OCI-LY7 (cell line): Measurements from ENCODE around the gene SLC25A13. TPM values are rescaled to one million over a fixed set of nuclear protein-coding genes. Genes with fewer than 3 reads are reported as not detected.

Experiments used
- BruUV-seq: library from RNA; stranded (reverse); fragments of 400-500 nt; replicated peaks from 2 replicates; lab custom pipeline; 2021; lab: Mats Ljungman, UMichigan
- CTCF ChIA-PET: fragments of 300-600 bp; sonication (Branson Sonifier 250); formaldehyde crosslinking; loops from one replicate; lab custom pipeline; 2022; ENCODE audit warnings: antibody characterized with exemption; ENCODE audit not compliant: unreplicated experiment; lab: Charles Lee
- POLR2A ChIA-PET: fragments of 300-600 bp; sonication (Branson Sonifier 250); formaldehyde crosslinking; loops from one replicate; lab custom pipeline; 2022; ENCODE audit warnings: antibody characterized with exemption; lab: Charles Lee
- DNase-seq: peaks from one replicate; pipeline ENCODE4 v3.0.0-alpha.2; 2015; ENCODE audit warnings: low spot score
- H2AFZ ChIP-seq: fragments of 200-600 bp; sonication (generic), shearing (Covaris generic); 2 replicates; pipeline ENCODE4 v1.6.1; 2014; ENCODE audit warnings: mild to moderate bottlenecking, antibody characterized with exemption, low read length, moderate library complexity
- H3K27ac ChIP-seq: fragments of 200-600 bp; sonication (generic); 2 replicates; pipeline ENCODE4 v1.5.1; 2014; ENCODE audit warnings: mixed run types, low read depth, mild to moderate bottlenecking, moderate library complexity, low read length, inconsistent platforms; ENCODE audit not compliant: poor library complexity, severe bottlenecking
- H3K36me3 ChIP-seq: fragments of 200-600 bp; sonication (generic); 2 replicates; pipeline ENCODE4 v1.6.1; 2014; ENCODE audit warnings: mild to moderate bottlenecking, antibody characterized with exemption, low read length, moderate library complexity, mixed read lengths; ENCODE audit not compliant: insufficient read depth
- H3K4me1 ChIP-seq: fragments of 200-600 bp; sonication (generic); 2 replicates; pipeline ENCODE4 v1.5.1; 2014; ENCODE audit warnings: mild to moderate bottlenecking, low read length; ENCODE audit not compliant: insufficient read depth, poor library complexity, severe bottlenecking
- H3K4me2 ChIP-seq: fragments of 200-600 bp; sonication (generic); 2 replicates; pipeline ENCODE4 v1.6.1; 2014; ENCODE audit warnings: mild to moderate bottlenecking, low read length
- H3K4me3 ChIP-seq: fragments of 200-600 bp; sonication (generic); 2 replicates; pipeline ENCODE4 v1.5.1; 2014; ENCODE audit warnings: mild to moderate bottlenecking, low read depth, low read length; ENCODE audit not compliant: poor library complexity, severe bottlenecking
- H3K79me2 ChIP-seq: fragments of 200-600 bp; sonication (generic); 2 replicates; pipeline ENCODE4 v1.6.1; 2016; ENCODE audit warnings: low read depth, mild to moderate bottlenecking, low read length, moderate library complexity, mixed read lengths; ENCODE audit not compliant: insufficient read depth
- H3K9me2 ChIP-seq: fragments of 200-600 bp; sonication (generic); 2 replicates; pipeline ENCODE4 v1.6.1; 2016; ENCODE audit warnings: mild to moderate bottlenecking, low read length, mixed read lengths; ENCODE audit not compliant: insufficient read depth
- H3K9me3 ChIP-seq: fragments of 200-600 bp; sonication (generic); 2 replicates; pipeline ENCODE4 v1.6.1; 2014; ENCODE audit warnings: mild to moderate bottlenecking, mixed run types, low read length, mixed read lengths
- H4K20me1 ChIP-seq: fragments of 200-600 bp; sonication (generic); 2 replicates; pipeline ENCODE4 v1.6.1; 2014; ENCODE audit warnings: mild to moderate bottlenecking, antibody characterized with exemption, low read length, moderate library complexity, mixed read lengths; ENCODE audit not compliant: insufficient read depth
- EZH2phosphoT487 ChIP-seq: fragments of 200-600 bp; sonication (generic); IDR thresholded peaks from 2 replicates; pipeline ENCODE4 v1.6.1; 2018; ENCODE audit warnings: low read depth, borderline replicate concordance, mild to moderate bottlenecking, mixed run types, antibody characterized with exemption, low read length, moderate library complexity, mixed read lengths
- intact Hi-C: fragments of 100-400 bp; cut with micrococcal nuclease; formaldehyde crosslinking; loops from one replicate; pipeline ENCODE4 v1.10.0; 2022; ENCODE audit not compliant: unreplicated experiment
- total RNA-seq, 2 experiments: library from RNA; depleted of rRNA in 1 of 2; stranded (reverse); fragments of >200 nt in 1 of 2; shearing (Covaris generic) in 1 of 2; gene quantifications; 2 replicates each; pipeline ENCODE4 v1.2.3, GENCODE V29; 2014 to 2022
- TF ChIP-seq, protein P1 (sequence below): fragments of 200-600 bp; sonication (generic); conservative IDR thresholded peaks from 2 replicates; pipeline ENCODE4 v1.5.1; 2014; ENCODE audit warnings: mild to moderate bottlenecking, antibody characterized with exemption, low read length, moderate library complexity, mixed read lengths

Gene SLC25A13
- total RNA-seq, 2 experiments from 2014 or later: 0.63 TPM; not detected in 1

DNA sequence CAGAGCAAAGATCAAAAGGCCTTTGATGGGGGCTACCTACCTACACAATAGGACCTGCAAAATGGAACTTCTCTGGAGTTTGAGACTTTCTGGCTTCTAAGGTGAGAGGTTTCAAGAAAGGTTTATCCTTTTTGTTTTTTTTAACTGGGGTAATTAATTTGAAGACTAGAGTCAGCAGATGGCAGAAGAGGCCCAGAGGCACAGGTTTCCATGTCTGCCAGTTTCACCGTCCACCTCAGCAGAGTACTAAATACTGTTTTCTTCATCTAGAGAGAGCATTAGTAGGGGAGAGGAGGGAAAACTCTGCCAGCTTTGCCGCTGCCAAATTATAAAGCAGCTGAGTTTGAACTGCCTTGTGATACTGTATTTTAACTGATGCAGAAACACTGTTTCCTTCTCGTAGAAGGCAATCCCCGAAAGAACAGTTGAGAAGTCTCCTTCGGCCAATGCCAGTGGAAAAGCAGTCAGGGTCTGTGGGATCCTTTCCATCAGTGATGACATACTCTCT is 138.7 kb downstream of the SLC25A13 start:
- CTCF ChIA-PET: no interaction called here
- BruUV-seq: no TSS peak
- Histone ChIP-seq H2AFZ (no peak overlapping the region), H3K79me2 (no peaks in the 10 kb centered on the region), H3K36me3 (no peaks in the 10 kb centered on the region), H3K4me2 (no peak overlapping the region), H3K9me3 (no peaks in the 10 kb centered on the region), H3K9me2 (no peaks in the 10 kb centered on the region), H3K27ac (no peak overlapping the region), H3K4me3 (no peak overlapping the region), H4K20me1 (no peaks in the 10 kb centered on the region), H3K4me1 (no peaks in the 10 kb centered on the region)
- no peak for TF ChIP-seq EZH2phosphoT487
- TF ChIP-seq, protein P1, sequence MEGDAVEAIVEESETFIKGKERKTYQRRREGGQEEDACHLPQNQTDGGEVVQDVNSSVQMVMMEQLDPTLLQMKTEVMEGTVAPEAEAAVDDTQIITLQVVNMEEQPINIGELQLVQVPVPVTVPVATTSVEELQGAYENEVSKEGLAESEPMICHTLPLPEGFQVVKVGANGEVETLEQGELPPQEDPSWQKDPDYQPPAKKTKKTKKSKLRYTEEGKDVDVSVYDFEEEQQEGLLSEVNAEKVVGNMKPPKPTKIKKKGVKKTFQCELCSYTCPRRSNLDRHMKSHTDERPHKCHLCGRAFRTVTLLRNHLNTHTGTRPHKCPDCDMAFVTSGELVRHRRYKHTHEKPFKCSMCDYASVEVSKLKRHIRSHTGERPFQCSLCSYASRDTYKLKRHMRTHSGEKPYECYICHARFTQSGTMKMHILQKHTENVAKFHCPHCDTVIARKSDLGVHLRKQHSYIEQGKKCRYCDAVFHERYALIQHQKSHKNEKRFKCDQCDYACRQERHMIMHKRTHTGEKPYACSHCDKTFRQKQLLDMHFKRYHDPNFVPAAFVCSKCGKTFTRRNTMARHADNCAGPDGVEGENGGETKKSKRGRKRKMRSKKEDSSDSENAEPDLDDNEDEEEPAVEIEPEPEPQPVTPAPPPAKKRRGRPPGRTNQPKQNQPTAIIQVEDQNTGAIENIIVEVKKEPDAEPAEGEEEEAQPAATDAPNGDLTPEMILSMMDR: no peak
- intact Hi-C loops: no loop called here
- DNase-seq: no peak
- POLR2A ChIA-PET: no interaction called here

DNA sequence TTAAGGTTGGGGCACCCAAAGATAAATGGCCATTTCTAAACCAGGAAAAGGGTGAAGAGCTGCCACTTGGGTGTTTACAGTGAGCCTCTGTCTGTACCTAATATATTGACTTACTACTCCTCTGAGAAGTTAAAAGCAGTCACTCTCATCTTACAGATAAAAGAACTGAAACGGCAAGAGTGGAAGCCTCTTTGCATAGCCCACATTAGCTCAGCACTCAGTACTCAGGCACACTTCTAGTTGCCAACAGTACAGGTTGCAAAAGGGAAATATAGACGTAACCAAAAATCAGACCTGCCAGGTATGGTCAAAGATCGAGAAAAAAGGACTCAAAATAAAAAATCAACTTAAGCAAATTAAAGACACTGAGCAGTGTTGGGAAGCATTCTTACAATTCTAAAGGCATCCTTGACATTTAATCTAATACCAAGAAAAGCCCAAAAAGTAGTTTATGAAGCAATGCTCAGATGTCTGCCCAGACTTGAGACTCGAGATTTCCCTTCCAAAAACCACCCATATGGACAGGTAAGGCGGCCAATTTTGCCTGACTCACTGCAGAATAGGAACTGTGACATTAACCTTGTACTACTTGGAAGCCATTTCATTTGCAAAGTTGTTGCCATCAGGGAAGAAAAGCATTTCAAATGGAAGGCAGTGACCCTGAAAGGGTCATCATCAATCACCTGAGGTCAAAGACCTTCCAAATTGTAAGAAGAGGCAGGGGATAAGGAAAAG is 139.3 kb downstream of the SLC25A13 start:
- Histone ChIP-seq H2AFZ (no peak overlapping the region), H3K4me2 (no peak overlapping the region), H3K79me2 (no peaks in the 10 kb centered on the region), H3K27ac (no peak overlapping the region), H3K9me2 (no peaks in the 10 kb centered on the region), H4K20me1 (no peaks in the 10 kb centered on the region), H3K4me3 (no peak overlapping the region), H3K4me1 (no peaks in the 10 kb centered on the region), H3K9me3 (no peaks in the 10 kb centered on the region), H3K36me3 (no peaks in the 10 kb centered on the region)
- TF ChIP-seq EZH2phosphoT487: no peak
- TF ChIP-seq, protein P1: no peak
- no peak for DNase-seq
- intact Hi-C loops: no loop called here
- POLR2A ChIA-PET: no interaction called here
- BruUV-seq: no TSS peak
- CTCF ChIA-PET: no interaction called here

DNA sequence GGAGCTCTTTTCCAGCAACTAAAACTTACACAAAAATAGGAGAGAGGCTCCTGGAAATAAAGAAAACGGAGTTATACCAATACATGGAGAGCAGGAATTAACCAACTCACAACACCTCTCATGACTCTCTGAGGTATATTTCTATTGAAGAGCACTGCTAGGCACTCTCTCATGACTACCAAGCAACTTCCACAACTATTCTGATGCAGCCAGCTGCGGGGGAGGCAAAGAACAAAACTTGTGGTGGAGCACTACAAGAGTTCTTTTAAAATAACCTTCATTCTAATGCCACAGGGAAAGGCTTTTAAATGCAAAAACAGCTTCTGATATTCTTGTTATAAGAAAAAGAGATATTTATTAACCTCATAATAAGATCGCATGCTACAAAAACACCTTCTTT is 140.7 kb downstream of the SLC25A13 start:
- CTCF ChIA-PET: no interaction called here
- intact Hi-C loops: no loop called here
- TF ChIP-seq, protein P1: no peak
- TF ChIP-seq EZH2phosphoT487: no peak

More for the DNA sequence above, 140.7 kb downstream of the SLC25A13 start:
- no peaks in the 10 kb centered on the region for H3K9me3 ChIP-seq
- no peak for DNase-seq
- H4K20me1 ChIP-seq: no peaks in the 10 kb centered on the region
- no peaks in the 10 kb centered on the region for H3K36me3 ChIP-seq
- POLR2A ChIA-PET: no interaction called here
- H3K79me2 ChIP-seq: no peaks in the 10 kb centered on the region
- no peaks in the 10 kb centered on the region for H3K4me1 ChIP-seq
- no peak overlapping the region for H3K4me2 ChIP-seq
- no TSS peak for BruUV-seq
- H2AFZ ChIP-seq: no peak overlapping the region
- no peak overlapping the region for H3K27ac ChIP-seq
- no peak overlapping the region for H3K4me3 ChIP-seq
- H3K9me2 ChIP-seq: no peaks in the 10 kb centered on the region
